Right atrium auricular region (tissue), 2 donors: ENCODE data around the gene ZSCAN25. TPM values are rescaled to one million over a fixed set of nuclear protein-coding genes. Genes with fewer than 3 reads are reported as not detected.

ENCODE experiments used
- DNase-seq: peaks from one replicate; pipeline ENCODE4 v3.0.0-alpha.2; 2019; ENCODE audit warnings: low spot score
- H3K27ac ChIP-seq, 2 donors: fragments of 200-600 bp; sonication (generic); 1 replicate in 1 of 2; 2 replicates in 1 of 2; pipeline ENCODE4 v1.5.1; 2016 to 2019
- H3K27me3 ChIP-seq, 2 donors: fragments of 200-600 bp; sonication (generic); one replicate each; pipeline versions ENCODE4 v1.5.1 to v1.6.0; 2017 to 2019
- H3K36me3 ChIP-seq: fragments of 200-600 bp; sonication (generic); one replicate; pipeline ENCODE4 v1.5.1; 2016
- H3K4me1 ChIP-seq, 2 donors: fragments of 200-600 bp; sonication (generic); one replicate each; pipeline versions ENCODE4 v1.5.1 to v1.6.0; 2017 to 2019
- H3K4me3 ChIP-seq, 2 donors: fragments of 200-600 bp; sonication (generic); 1 replicate in 1 of 2; 2 replicates in 1 of 2; pipeline ENCODE4 v1.5.1; 2017 to 2019; ENCODE audit warnings: mild to moderate bottlenecking in 1 of 2, moderate library complexity in 1 of 2
- H3K9me3 ChIP-seq, 2 donors: fragments of 200-600 bp; sonication (generic); one replicate each; pipeline ENCODE4 v1.5.1; 2019
- CTCF ChIP-seq, 2 donors: fragments of 200-600 bp; sonication (generic); IDR thresholded peaks; one replicate each; pipeline ENCODE4 v1.5.1; 2019; ENCODE audit warnings: antibody characterized with exemption in 2 of 2
- total RNA-seq, 2 donors: library from RNA; depleted of rRNA; stranded (reverse); fragments of >200 nt; gene quantifications; one replicate each; pipeline ENCODE4 v1.1.0, GENCODE V29; 2016

The ZSCAN25 gene
- total RNA-seq, 2 donors from 2014 or later, result 6.0 to 6.1 TPM

- peak; percentile 7 for DNase-seq
- H3K4me1 ChIP-seq, result no peaks in the 10 kb centered on the region
- TF ChIP-seq CTCF (IDR thresholded peaks at IDR 0.05), result no peak
- H3K27me3 ChIP-seq, result no peaks in the 10 kb centered on the region
- no peaks in the 10 kb centered on the region for H3K9me3 ChIP-seq
- H3K27ac ChIP-seq, result no peak overlapping the region
- H3K4me3 ChIP-seq, result no peak overlapping the region
- peaks cover 100% of the 10 kb centered on the region for H3K36me3 ChIP-seq
Observed at GRCh38 chr7:99625321-99625720, 8.6 kb downstream of the ZSCAN25 start.

- no peak for DNase-seq
- Histone ChIP-seq H3K27ac (no peak overlapping the region), H3K4me3 (no peak overlapping the region), H3K36me3 (peaks cover 94% of the 10 kb centered on the region), H3K4me1 (no peaks in the 10 kb centered on the region), H3K27me3 (no peaks in the 10 kb centered on the region), H3K9me3 (no peaks in the 10 kb centered on the region)
- TF ChIP-seq CTCF (IDR thresholded peaks at IDR 0.05), result no peak
Observed at GRCh38 chr7:99625961-99626360, 9.2 kb downstream of the ZSCAN25 start.

DNA sequence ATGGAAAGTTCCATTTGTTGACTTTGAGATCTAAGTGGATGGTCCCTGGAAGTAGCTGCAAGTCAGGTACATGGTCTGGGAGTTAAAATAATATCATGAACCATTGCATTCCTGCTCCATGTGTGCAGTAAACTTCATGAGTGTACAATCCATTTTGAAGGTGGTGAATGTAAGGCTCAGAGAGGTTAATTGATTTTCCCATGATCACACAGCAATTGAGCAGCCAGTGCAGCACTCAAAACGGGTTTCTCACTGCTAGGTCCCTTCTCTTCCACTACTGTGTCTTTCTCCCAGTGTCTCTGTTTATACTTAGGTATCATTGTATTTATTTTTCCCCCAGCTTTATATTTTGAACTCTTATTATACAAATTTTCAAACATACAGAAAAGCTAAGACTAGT is 9.9 kb downstream of the ZSCAN25 start:
- Histone ChIP-seq H3K27me3 (no peaks in the 10 kb centered on the region), H3K9me3 (no peaks in the 10 kb centered on the region), H3K36me3 (peaks cover 87% of the 10 kb centered on the region), H3K4me3 (no peak overlapping the region), H3K27ac (no peak overlapping the region), H3K4me1 (no peaks in the 10 kb centered on the region)
- no peak for TF ChIP-seq CTCF (IDR thresholded peaks at IDR 0.05)
- no peak for DNase-seq

- Histone ChIP-seq H3K9me3 (no peaks in the 10 kb centered on the region), H3K4me1 (no peaks in the 10 kb centered on the region), H3K27ac (no peak overlapping the region), H3K4me3 (no peak overlapping the region), H3K36me3 (peaks cover 79% of the 10 kb centered on the region), H3K27me3 (no peaks in the 10 kb centered on the region)
- TF ChIP-seq CTCF (IDR thresholded peaks at IDR 0.05), result no peak
- DNase-seq, result no peak
Observed at GRCh38 chr7:99627513-99627912, 10.8 kb downstream of the ZSCAN25 start.

DNA sequence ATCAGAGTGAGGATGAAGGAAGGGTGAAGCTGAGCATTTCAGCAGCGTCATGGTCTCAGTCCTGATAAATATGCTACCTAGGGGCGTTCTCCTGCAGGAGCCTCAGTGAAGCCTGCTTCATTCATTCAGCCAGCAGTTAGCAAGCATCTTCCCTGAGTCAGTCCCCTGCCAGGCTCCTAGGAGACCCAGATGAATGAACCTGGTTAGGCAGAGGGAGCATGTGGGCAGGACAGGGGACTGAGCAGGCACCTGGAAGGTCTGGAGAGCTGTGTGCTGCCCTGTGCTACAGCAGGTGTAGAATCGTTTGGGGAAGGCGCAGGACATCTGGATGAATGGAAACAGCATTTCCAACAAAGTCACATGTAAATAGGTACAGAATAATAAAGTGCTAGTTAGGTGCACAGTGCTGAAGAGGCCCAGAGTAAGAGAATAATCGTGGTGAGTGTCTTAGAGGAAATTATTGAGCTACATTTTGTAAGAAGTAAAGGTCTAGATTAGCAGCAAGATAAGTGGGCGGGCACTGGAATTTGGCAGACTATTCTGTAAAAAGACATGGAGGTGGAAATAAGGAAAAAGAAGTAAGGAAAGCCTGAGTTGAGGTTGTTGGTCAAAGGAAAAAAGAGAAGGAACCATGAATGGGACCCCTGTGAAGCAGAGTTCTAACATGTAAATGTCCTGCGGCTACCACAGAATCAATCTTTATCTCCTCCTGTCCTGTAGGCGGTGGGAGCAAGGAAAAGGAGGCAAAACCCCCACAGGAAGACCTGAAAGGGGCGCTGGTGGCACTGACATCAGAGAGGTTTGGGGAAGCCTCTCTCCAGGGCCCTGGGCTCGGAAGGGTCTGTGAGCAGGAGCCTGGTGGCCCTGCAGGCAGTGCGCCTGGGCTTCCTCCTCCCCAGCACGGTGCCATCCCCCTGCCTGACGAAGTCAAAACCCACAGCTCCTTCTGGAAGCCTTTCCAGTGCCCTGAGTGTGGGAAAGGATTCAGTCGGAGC is 12.0 kb downstream of the ZSCAN25 start:
- Histone ChIP-seq H3K4me1 (no peaks in the 10 kb centered on the region), H3K27ac (no peak overlapping the region), H3K9me3 (no peaks in the 10 kb centered on the region), H3K4me3 (no peak overlapping the region), H3K36me3 (peaks cover 70% of the 10 kb centered on the region), H3K27me3 (no peaks in the 10 kb centered on the region)
- no peak for TF ChIP-seq CTCF (IDR thresholded peaks at IDR 0.05)
- no peak for DNase-seq
